Inferior parietal cortex (tissue), 1 donor: Measurements from ENCODE around the gene SOAT1.
"Not testable (repeated sequence)": the region's sequence is repeated elsewhere in the genome, so short reads cannot be mapped to it uniquely, and the experiment has no call there.

Experiments
- DNase-seq: peaks from one replicate; pipeline ENCODE4 v3.0.0-alpha.2; 2016; ENCODE audit errors: extremely low spot score

The SOAT1 gene

DNA sequence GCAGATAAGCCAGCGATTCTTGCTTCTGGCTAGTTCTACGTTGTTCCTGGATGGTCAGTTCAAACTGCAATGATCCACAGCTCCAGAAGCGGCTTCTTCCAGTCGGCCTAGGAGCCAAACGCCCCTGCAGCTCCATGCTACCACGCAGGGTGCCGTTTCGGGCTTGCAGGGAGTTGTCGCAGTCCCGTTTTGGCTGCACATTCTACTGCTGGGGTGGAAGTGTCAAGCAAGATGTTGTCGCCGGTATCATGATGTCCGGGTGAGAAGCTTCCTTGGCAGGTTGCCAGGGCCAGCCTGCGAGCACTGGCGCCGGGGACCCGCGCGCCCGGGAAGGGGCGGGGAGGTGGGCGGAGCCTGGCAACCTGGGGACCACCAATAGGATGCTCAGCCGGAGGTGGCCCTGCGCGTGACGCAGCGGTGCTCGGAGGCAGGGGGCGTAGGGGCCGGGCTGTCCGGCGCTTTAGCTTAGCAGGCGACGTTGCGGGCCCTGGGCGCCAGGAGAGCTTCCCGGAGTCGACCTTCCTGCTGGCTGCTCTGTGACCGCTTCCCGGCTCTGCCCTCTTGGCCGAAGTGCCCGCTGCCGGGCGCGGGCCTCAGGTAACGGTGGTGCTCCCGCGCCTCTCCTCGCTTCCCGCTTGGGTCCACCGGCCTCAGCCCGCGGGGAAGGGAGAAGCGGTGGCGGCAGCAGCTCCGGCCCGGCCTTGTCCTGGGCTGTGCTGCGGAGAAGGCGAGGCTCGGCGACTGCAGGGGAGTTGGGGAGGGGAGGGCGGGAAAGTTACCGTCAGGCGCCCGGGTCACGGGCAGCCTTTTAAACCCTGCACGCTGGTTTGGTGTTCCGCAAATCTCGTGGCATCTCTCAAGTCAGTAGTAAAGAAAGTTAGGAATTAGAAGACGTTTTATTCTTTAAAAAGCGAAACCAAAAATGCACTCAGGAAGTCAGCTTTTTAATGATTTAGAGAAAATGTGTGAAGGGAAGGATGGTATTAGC lies at the start of gene SOAT1:
SOAT1 (plus strand) TSS at position 458 of the 988 bp plus-strand sequence. CDS start 8,888 bp downstream, outside the sequence.
- DNase-seq: peak; percentile 90

DNA sequence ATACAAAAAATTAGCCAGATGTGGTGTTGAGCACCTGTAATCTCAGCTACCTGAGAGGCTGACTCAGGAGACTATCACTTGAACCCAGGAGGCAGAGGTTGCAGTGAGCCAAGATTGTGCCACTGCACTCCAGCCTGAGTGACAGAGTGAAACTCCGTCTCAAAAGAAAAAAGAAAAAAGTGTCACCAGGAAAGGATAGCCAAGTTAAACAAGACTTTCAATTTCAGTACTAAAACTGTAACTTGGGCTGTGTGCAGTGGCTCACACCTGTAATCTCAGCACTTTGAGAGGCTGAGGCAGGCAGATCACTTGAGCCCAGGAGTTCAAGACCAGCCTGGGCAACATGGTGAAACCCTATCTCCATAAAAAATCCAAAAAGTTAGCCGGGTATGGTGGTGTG lies 48.2 kb upstream of the SOAT1 start:
- DNase-seq: not testable (repeated sequence)

DNA sequence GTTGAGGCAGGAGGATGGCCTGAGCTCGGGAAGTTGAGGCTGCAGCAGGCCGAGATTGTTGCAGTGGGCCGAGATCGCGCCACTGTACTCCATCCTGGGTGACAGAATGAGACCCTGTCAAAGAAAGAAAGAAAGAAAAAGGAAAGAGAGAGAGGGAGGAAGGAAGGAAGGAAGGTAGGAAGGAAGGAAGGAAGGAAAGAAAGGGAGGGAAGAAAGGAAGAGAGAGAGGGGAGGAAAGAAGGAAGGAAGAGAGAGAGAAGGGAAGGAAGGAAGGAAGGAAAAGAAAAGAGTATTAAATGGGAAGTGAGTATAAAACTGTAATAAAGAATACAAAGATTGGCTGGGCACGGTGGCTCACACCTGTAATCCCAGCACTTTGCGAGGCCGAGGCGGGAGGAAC lies 45.7 kb upstream of the SOAT1 start:
- no peak for DNase-seq

DNA sequence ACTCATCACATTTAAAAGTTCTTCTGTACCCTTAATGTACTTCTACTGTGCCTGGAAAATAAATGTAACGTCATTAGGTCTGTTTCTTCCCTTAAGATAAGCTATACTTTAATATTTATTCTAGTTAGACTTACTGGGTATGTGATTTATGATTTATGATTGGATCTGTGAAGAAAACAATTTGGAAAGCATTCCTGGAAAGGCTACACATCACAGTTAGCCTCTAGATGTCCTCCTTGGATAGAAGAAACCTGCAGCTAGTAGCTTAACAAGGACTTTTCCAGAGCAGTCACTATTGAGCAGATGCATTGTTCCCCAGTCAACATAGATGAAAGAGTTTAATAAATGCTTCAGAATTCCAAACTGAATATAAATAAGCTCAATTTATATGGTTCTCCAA lies 41.9 kb upstream of the SOAT1 start:
- DNase-seq: peak; percentile 34

DNA sequence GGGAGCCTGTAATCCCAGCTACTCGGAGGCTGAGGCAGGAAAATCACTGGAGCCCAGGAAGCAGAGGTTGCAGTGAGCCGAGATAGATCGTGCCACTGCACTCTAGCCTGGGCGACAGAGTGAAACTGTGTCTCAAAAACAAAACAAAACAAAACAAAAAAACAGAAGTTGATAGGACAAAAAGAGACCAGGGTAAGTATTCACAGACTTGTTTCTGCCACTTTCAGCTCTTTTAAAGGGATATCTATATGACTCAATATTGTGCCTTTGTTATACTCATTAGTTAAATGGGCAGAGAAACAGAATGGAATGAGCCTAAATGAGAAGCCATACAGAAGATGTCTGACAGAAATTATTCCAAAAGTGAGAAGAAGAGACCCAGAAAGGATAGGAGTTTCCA lies 41.0 kb upstream of the SOAT1 start:
- no peak for DNase-seq

DNA sequence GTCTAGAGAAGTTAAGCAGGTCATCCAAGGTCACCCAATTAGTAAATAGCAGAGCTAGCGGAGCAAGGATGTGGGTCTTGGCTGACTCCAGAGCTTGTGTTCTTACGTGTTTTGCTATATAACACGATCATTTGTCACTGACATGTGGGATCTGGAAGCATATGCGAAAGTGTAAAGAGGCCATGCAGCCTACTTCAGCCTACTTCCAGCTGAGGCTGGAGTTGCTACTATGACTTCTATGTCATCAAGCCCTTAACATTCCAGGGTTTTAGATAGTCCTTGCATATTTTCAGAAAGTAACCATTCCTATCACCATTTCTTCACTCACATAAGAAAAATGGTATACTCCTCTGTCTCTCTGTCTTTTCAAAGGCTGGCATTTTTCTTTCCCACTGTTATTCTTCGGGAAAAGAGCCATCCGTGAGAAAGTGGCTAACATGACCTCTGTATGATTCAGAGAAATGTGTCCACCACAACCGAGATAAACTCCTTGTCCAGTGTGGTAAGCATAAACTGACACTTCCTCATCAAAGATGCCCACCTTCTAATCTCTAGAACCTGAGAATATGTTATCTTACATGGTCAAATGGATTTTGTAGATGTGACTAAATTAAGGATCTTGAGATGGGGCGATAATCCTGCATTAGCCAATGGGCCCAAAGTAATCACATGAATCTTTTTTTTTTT lies 40.2 kb upstream of the SOAT1 start:
- no peak for DNase-seq

DNA sequence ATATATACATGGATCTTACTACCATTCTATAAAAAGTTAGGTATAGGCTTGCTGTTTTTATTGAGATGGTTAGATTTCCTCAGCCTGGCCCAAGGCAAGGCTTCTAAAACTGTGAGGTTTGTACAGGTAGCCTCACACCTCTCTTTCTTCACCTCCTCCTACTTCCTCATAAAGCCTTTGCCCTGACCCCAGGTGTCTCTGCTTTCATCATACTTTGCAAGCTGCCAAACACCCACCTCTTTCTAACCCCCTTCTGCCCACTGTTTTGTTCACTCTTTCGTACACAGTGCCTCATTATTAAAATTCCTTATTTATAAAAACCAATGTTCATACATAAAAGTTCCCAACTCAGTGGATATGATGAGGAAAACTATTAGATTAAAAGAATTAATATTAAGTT lies 31.4 kb upstream of the SOAT1 start:
- no peak for DNase-seq

DNA sequence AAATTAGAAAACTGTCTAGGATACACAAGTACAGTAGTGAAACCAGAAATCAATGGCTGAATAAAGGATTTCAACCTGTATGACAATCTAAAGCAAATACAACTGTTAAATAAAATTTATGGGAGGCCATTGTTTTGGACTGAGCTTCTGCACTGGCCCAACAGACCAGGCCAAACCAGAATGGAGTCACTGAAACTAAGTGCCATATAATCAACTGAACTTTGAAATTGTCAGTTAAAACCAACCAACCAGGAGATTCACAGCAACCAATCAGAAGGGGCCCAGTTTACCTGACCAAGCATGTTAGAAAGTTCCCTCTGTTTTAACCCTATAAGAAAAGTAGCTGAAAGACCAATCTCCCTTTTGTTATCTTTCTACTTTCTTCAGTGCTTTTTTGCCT lies 30.5 kb upstream of the SOAT1 start:
- no peak for DNase-seq

DNA sequence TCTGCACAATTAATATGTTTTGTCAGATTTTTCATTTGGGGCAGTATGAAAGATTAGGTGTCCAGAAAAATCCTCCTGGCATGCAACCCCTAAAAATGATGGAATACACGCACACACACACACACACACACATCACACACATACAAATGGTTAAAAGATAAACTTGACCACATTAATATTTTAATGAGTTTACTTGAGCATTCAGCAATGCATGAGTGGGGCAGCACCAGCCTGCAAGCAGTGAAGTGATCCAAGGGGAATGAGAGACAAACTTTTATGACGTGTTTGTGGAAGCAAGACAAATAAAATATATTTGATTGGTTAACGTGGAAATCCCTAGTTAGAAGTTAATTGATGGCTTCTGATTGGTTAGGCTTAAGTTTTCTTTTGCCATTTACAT lies 29.1 kb upstream of the SOAT1 start:
- no peak for DNase-seq

DNA sequence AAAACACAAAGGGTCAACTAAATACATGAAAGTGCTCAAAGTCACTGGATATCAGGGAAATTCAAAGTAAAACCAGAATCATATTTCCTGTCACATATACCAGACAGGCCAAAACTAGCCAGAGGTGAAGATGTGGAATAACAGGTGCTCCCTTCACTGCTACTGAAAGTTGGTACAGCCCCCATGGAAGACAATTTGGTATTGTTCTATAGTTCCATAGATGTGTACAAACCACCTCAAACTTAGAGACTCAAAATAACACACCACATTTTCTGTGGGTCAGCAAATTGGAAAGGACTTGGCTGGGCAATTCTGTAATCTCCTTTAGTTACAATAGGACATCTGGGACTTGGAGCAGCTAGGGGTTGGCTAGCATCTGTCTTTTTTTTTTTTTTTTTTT lies 24.5 kb upstream of the SOAT1 start:
- no peak for DNase-seq

DNA sequence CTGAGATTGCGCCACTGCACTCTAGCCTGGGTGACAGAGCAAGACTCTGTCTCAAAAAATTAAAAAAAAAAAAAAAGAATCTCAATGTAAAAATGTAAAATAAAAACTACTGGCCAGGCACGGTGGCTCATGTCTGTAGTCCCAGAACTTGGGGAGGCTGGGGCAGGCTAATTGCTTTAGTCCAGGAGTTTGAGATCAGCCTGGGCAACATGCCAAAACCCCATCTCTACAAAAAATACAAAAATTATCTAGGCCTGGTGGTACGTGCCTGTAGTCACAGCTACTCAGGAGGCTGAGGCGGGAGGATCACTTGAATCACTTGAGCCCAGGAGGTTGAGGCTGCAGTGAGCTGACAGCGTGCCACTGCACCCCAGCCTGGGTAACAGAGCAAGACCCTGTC lies 19.2 kb upstream of the SOAT1 start:
- DNase-seq: not testable (repeated sequence)

DNA sequence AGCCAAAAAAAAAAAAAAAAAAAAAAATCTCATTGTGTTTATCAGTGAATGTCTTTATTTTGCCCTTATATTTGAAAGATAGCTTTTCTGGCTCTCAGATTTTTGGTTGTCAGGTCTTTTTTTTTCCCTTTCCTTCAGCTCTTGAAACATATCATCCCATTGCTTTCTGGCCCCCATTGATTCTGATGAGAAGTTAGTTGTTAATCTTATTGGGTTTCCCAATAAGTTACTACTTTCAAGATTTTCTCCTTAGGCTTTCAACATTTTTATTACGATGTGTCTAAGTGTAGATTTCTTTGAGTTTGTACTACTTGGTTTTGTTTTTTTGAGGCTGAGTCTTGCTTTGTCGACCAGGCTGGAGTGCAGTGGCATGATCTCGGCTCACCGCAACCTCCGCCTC lies 14.7 kb upstream of the SOAT1 start:
- no peak for DNase-seq

DNA sequence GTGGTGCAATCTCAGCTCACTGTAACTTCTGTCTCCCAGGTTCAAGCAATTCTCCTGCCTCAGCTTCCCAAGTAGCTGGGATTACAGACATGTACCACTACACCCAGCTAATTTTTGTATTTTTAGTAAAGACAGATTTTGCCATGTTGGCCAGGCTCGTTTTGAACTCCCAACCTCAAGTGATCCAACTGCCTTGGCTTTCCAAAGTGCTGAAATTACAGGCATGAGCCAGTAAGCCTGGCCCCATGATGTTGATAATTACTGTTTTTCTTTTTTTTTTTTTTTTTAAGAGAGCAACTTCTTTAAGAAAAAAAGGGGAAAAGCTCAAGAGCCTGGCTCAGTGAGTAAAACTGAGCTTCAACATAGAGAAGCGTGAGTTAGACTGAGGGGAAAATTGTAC lies 9.6 kb upstream of the SOAT1 start:
- no peak for DNase-seq

DNA sequence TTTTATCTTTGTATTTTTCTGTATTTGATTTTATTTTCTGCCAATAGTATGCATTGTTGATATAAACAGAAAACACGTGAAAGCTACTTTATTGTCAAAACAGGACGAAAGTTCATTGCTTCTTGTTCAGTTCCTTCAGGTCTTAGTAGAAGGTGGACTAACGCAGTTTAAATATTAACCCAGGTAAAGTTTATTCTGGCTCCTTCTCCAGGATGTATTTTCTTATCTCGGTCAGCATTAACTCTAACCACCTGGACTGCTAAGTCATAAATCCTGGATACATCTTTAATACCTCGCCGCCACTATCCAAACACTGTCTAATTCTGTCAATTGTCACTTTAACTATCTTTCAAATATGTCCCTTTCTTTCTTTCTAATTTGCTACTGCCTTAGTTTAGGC lies 5.7 kb upstream of the SOAT1 start:
- no peak for DNase-seq

DNA sequence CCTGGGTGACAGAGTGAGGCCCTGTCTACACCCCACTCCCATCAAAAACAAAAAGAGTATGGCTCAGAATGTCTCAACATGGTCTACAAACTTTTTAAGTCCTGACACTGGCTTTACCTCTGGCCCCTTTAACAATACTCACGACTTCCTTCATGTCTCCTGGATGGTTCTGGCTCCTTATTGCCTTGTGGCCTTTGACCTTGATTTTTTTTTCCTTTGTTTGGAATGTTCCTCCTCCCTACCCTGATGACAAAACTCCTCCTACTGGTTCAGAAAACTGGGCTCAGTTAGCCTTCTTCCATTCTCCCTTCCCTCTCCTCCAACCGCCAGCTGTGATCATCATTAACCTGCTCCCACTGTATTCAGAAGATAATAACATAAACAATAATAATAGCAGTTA lies 4.6 kb upstream of the SOAT1 start:
- no peak for DNase-seq

DNA sequence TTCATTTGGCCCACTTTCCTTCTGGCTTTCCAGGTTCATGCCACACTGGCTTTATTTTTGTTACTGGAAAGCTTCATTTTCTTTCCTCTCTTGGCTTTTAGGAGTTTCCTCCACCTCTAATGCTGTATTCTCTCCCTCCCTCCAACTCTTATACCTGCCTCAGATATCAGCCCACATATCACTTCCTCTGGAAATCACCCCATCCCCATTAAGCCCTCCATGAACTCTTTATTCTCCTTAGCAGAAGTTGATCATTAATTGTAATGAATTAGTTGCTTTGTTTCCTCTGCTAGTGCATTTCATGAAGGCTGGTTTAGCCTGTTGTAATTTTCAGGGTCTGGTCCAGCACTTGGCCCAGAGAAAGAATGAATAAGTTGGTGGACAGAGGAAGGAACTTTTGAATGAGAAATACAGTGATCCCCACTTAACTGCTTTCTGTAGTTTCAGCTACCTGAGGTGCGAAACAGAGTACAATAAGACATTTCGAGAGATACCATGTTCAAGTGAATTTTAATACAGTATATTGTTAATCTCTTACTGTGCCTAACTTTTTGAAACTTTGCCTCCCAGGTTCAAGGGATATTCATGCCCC lies 1.7 kb downstream of the SOAT1 start:
- no peak for DNase-seq

DNA sequence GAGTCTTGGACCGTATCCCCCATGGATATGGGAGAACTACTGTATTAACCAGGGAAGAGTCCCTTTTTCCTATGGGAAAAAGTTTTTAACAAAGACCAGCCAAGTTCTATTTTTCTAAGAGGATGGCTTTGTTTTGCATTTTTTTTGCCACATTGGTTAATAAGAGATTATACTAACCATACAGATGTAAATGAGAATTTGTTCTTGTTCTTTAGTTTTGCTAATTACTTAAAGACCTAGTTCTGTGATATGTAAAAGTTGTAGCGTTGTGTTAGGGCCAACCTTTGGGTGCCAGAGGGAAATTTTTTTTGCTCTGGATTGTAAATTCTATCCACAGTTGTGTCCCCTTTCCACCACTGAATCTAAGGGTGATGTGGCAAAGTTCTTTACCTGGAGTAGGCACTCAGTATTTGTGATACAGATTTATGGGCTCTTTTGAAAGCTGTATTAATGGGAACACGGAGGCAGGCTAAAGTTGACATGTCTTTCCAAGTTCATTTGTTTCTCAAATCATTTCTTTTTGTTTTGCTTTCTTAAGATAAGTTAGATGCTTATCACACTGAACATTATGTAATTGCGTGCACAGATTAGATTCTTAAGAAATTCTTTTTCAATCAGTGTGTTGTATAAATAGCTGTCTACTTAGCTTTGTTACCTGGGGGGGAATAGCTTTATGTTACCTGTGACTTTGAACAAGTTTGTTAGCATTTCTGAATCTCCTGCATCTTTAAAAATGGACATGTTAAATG lies 2.9 kb downstream of the SOAT1 start:
- DNase-seq: no peak

DNA sequence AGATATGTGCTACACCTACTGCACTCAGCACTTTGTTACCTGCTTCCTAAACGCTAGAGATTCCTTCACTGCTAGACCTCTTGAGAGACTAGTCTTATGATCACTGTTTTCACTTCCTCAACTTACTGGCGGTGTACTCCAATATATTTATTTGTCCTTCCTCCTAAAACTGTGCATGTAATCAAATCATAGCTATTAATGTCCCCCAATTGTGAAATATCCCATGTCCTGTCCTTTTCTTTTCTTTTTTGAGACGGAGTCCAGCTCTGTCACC lies 3.4 kb downstream of the SOAT1 start:
- DNase-seq: no peak

DNA sequence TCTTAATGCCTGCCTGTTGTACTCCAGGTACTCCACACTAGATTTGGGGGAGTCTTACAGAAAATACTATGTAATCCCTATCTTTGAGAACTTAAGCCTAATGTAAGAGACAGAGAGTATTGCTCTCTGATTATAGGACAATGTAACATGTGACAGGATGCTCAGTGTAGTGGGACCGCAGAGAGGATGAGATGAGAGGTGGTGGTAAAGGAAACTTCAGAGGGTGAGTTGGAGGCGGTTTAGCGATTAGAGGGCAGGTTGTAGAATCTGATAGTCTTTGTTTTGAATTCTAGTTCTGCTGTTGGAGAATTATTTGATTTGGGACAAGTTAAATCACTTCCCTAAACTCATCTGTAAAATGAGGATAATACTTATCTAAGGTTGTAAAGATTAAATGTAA lies 5.4 kb downstream of the SOAT1 start:
- no peak for DNase-seq

DNA sequence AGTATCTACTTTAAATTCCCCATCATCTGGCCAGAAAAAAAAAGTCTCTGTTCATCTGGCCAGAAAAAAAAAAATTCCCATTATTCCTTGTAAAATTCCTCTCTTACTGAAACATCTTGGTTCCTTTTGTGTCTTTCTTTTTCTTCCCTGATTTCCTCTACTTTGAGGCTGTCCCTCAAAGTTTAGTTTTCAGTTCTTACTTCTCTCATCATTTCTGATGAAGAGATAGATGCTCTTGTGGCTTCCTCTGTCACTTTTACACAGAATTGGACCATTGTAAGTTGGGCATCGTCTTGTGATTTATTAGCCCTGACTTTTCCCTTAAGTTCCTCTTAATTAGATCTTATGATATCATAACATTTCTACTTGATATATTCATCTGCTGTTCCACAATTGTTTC lies 6.5 kb downstream of the SOAT1 start:
- DNase-seq: no peak

DNA sequence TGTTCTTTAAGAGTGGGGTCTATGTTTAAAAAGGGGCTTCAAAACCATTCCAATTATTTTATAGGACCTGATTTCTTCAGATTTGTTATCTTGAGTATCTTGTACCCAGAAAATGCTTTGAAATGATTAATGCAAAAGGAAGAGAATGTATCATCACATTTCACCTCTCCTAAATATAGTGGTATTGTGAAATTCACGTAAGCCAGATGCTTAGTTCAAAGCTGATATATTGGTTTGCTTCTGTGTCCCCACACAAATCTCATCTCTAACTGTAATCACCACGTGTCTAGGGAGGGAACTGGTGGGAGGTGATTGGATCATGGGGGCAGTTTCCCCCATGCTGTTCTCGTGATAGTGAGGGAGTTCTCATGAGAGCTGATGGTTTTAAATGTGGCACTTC lies 8.5 kb downstream of the SOAT1 start:
- DNase-seq: no peak

DNA sequence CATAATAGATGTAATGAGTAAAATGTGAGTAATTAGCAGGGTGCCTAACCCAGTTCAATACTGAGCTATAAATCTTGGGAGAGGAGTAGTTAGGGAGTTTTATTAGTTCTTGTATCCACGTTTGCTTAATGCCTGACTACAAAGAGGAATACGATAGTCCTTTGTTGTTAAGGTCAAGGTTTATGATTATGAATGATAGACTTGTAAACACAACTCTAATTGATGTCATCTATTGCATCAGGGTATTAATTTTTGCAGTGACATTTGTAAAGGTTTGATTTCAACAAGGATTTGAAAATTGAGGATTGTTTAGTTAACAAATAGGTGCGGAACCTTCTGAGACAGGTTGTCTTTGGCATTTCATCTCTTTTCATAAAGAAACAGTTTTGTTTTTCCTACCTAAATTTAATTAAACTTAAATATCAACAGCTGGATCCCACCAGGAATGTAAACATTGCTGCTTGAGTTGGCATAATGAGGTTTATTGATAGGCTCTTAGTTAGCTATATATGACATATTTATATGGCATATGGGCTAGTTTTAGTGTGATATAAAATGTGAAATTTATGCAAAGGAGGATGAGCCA lies 9.7 kb downstream of the SOAT1 start:
- no peak for DNase-seq
